BJ (cell line): Measurements from ENCODE around the gene PARM1. TPM values are rescaled to one million over a fixed set of nuclear protein-coding genes. Genes with fewer than 3 reads are reported as not detected.

Experiments
- CTCF ChIA-PET: fragments of 350-600 bp; formaldehyde crosslinking; extraction: SDS; loops from one replicate; lab custom pipeline; 2021; ENCODE audit warnings: antibody characterized with exemption, inconsistent platforms; lab: Yijun Ruan, JAX
- POLR2A ChIA-PET: fragments of 300-600 bp; sonication (Branson Sonifier 250); formaldehyde crosslinking; extraction: SDS; loops from one replicate; lab custom pipeline; 2021; ENCODE audit warnings: antibody characterized with exemption; lab: Charles Lee
- DNase-seq: peaks from one replicate; pipeline ENCODE4 v3.0.0-alpha.2; 2011; ENCODE audit warnings: low read depth
- H3K27me3 ChIP-seq: 2 replicates; pipeline ENCODE4 v1.6.0; 2011; ENCODE audit warnings: low read length; ENCODE audit not compliant: control insufficient read depth, insufficient read depth
- H3K36me3 ChIP-seq: 2 replicates; pipeline ENCODE4 v1.5.1; 2011; ENCODE audit warnings: low read length; ENCODE audit not compliant: control insufficient read depth, insufficient read depth
- H3K4me3 ChIP-seq: 2 replicates; pipeline ENCODE4 v1.5.1; 2011; ENCODE audit warnings: low read depth, mild to moderate bottlenecking, control low read depth, low read length
- CTCF ChIP-seq: IDR thresholded peaks from 2 replicates; pipeline ENCODE4 v1.5.1; 2011; ENCODE audit warnings: low read depth, mild to moderate bottlenecking, control low read depth, inconsistent platforms, low read length, moderate library complexity; ENCODE audit not compliant: insufficient read depth
- polyA plus RNA-seq: library from polyadenylated mRNA; depleted of rRNA; stranded (reverse); fragments of >200 nt; gene quantifications from 2 replicates; pipeline ENCODE4 v1.2.3, GENCODE V29; 2011

PARM1 gene
- polyA plus RNA-seq, 1 experiment: 0.01 TPM

DNA sequence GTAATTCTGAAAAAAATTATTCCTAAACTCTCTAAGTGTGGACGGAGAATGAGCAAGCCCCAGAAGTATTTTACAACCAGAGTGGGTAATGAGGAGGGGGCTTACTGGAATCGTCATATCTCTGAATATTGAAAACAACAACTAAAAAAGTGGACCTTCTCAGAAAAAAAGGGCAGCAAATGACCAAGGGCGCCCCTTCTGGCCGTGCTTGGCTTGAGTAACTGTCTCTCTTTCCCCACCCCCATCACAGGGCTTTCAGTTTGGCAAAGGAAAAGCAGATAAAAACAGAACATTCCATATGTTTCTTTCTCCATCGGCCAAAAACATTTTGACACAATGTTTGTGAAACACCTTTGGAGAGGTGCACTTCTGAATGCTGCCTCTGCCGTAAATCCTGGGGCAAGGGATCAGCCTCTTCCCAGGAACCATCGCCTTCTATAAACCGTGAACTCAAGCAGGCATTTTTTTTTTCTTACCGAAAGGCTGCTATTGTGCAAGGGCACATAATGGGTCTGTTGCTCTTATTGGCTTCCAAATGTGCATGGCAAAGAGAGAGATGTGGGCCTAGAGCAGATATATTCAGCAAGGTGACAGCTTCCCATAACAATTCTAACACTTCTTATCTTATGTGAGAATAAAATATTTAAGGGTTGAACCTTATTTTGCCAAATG is 115.4 kb downstream of the PARM1 start:
- Histone ChIP-seq H3K4me3 (no peak overlapping the region), H3K27me3 (no peaks in the 10 kb centered on the region), H3K36me3 (no peaks in the 10 kb centered on the region)
- ChIA-PET CTCF (no interaction called here), POLR2A (no interaction called here)
- TF ChIP-seq CTCF: 0 out of 2 replicates have a peak, but pooled peaks have one; percentile 5
- no peak for DNase-seq

DNA sequence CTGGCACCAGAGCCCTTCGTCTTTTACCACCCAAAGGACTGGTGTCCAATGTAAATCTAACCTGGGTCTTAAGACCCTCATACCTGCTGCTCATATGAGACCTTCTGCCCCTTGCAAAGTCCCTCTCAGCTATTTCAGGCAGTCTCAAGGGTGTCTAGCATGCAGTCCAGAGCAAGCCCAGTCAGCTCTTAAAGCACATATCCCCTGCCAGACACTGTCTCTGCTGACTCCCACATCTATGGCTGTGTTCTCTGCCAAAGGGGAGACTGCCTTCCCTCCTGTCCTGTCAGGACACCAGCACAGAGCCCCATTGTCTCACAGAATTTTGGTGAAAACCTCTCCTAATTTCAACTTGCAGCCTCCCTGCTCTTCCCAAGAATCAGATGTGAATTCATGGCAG is 118.5 kb downstream of the PARM1 start:
- Histone ChIP-seq H3K27me3 (no peaks in the 10 kb centered on the region), H3K4me3 (no peak overlapping the region), H3K36me3 (no peaks in the 10 kb centered on the region)
- CTCF ChIA-PET: no interaction called here
- TF ChIP-seq CTCF: no peak
- DNase-seq: no peak
- POLR2A ChIA-PET: no interaction called here

- Histone ChIP-seq H3K36me3 (no peaks in the 10 kb centered on the region), H3K27me3 (no peaks in the 10 kb centered on the region), H3K4me3 (no peak overlapping the region)
- ChIA-PET POLR2A (no interaction called here), CTCF (no interaction called here)
- no peak for TF ChIP-seq CTCF
- no peak for DNase-seq
Measured at GRCh38 chr4:75053352-75053751, 120.4 kb downstream of the PARM1 start.

DNA sequence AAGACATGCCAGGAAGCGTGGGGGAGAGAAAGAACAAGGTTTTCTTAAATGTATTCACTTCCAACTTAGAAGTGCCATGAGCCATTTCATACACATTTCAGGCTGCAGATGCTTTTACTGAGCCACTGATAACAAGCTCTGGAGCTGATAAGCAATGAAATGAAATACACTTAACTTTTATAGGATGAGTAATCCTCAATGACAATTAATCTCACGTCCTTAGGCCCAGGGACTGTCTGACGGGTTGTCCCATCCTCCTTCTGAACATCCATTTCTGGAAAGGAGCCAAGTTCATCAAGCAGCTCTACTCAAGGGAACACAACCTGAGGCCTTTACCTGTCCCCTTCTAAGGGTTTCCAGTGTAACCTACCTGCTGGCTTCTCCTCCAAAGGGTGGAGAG is 121.2 kb downstream of the PARM1 start:
- POLR2A ChIA-PET: no interaction called here
- Histone ChIP-seq H3K4me3 (no peak overlapping the region), H3K36me3 (no peaks in the 10 kb centered on the region), H3K27me3 (no peaks in the 10 kb centered on the region)
- no peak for TF ChIP-seq CTCF
- no peak for DNase-seq
- CTCF ChIA-PET: no interaction called here

DNA sequence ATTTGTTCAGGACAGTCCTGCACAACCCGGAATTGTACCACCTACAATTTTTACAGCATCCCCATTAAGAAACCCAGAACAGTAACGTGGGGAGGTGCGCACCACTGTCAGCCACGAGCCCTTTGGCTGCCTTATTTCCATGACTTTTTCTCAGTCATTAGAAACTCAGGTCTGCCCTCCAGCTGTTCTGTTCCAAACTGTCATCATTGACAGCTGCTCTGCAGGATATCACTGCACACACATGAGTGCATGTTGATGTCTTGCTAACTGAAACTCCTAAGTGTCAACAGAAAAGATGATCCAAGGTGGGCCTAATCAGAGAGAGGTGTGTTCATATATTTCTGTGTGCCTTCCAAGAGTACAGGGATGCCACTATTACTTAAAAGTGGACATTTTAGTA is 123.4 kb downstream of the PARM1 start:
- no peak for DNase-seq
- no peaks in the 10 kb centered on the region for H3K27me3 ChIP-seq
- ChIA-PET POLR2A (no interaction called here), CTCF (no interaction called here)
- no peak for TF ChIP-seq CTCF
- no peak overlapping the region for H3K4me3 ChIP-seq
- no peaks in the 10 kb centered on the region for H3K36me3 ChIP-seq
